Esophagus squamous epithelium (tissue), 4 donors: Measurements from ENCODE around the gene UBE4A.

Experiments
- CTCF ChIP-seq, 6 experiments: fragments of 450-650 bp in 4 of 6; fragments of 200-600 bp in 2 of 6; sonication (generic) in 2 of 6; IDR thresholded peaks; one replicate each; pipeline ENCODE4 v1.5.1; 2016 to 2019; ENCODE audit warnings: antibody characterized with exemption in 6 of 6, mild to moderate bottlenecking in 4 of 6, moderate library complexity in 4 of 6
- POLR2A ChIP-seq, 4 donors: fragments of 450-650 bp; IDR thresholded peaks; one replicate each; pipeline ENCODE4 v1.6.1; 2017; ENCODE audit warnings: antibody characterized with exemption in 4 of 4, mild to moderate bottlenecking in 4 of 4, moderate library complexity in 3 of 4

GRCh38 chr11:118442301-118442700 lies 82.9 kb downstream of the UBE4A start:
- TF ChIP-seq CTCF (IDR thresholded peaks at IDR 0.05): no peak
- no peak for TF ChIP-seq POLR2A (IDR thresholded peaks at IDR 0.05)
